ENCODE data around the gene TBC1D5.
A peak's percentile ranks its signal among the peaks of the same experiment; 100 is the strongest.
"Not testable (repeated sequence)": the region's sequence is repeated elsewhere in the genome, so short reads cannot be mapped to it uniquely, and the experiment has no call there.

TBC1D5 gene

DNA sequence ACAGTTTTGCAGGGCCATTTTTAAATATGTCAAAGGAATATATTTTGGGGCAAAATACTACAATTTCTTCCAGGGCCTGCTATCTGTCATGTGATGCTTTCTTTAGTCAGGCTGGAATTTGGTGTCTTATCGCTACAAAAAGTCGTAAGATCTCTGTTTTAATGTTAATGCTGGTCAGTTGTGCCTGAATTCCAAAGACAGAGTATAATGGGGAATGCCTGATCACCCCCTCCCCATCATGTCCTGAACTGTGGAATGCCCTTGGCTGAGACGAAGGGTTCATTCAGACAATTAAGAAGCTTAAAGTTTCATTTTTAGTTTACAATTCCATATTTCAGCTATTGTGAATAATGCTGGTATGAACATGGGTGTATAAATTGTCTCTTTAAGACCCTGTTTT lies 203.0 kb downstream of the TBC1D5 start:
- no peaks in the 10 kb centered on the region for H3K27me3 Mint-ChIP-seq
- peaks cover 2 to 5% of the 10 kb centered on the region in 2 donors for H3K4me1 Mint-ChIP-seq
- ATAC-seq (replicated peaks) (no peak), DNase-seq (no peak)
- H3K27ac Mint-ChIP-seq = no peak overlapping the region
- H3K9me3 Mint-ChIP-seq = no peaks in the 10 kb centered on the region
- peaks cover 12 to 31% of the 10 kb centered on the region in 2 donors for H3K36me3 Mint-ChIP-seq
- no peak overlapping the region for H3K4me3 Mint-ChIP-seq

DNA sequence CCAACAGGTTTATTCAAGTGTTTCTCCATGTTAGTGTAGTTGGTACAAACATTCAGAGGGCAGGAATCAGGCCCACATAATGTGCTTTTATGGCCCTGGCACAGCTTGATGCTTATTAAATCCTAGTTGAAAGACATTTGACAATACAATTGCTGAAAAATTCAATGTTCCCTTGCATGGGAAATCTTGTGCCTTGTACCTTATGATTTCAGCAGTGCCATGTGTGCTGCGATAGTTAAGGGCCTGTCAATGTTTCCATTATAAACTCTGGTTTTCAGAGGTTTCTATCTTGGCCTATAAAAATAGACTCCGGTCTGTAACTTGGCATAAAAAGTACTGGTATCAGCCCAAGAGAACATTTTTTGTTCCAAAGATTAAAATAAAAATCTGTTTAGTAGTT lies 207.2 kb downstream of the TBC1D5 start:
- Mint-ChIP-seq H3K27ac (no peak overlapping the region), H3K4me3 (no peak overlapping the region), H3K27me3 (no peaks in the 10 kb centered on the region), H3K36me3 (peaks cover 5 to 33% of the 10 kb centered on the region in 2 donors), H3K9me3 (no peaks in the 10 kb centered on the region), H3K4me1 (peaks cover 2 to 5% of the 10 kb centered on the region in 2 donors)
- DNase-seq (no peak), ATAC-seq (replicated peaks) (no peak)

GRCh38 chr3:17532446-17532845 lies 210.0 kb downstream of the TBC1D5 start:
- not testable (repeated sequence) for H3K27me3 Mint-ChIP-seq; H3K27ac Mint-ChIP-seq; H3K9me3 Mint-ChIP-seq; H3K4me3 Mint-ChIP-seq; DNase-seq; H3K4me1 Mint-ChIP-seq; ATAC-seq (replicated peaks)
- peaks cover 3 to 28% of the 10 kb centered on the region in 2 donors for H3K36me3 Mint-ChIP-seq

GRCh38 chr3:17529677-17530076 lies 212.8 kb downstream of the TBC1D5 start:
- no peaks in the 10 kb centered on the region for H3K9me3 Mint-ChIP-seq
- H3K27me3 Mint-ChIP-seq = no peaks in the 10 kb centered on the region
- ATAC-seq (replicated peaks) = no peak
- no peak for DNase-seq
- H3K27ac Mint-ChIP-seq = no peak overlapping the region
- peaks cover 14 to 20% of the 10 kb centered on the region in 2 donors for H3K4me1 Mint-ChIP-seq
- no peak overlapping the region for H3K4me3 Mint-ChIP-seq
- peaks cover 8 to 29% of the 10 kb centered on the region in 2 donors for H3K36me3 Mint-ChIP-seq

DNA sequence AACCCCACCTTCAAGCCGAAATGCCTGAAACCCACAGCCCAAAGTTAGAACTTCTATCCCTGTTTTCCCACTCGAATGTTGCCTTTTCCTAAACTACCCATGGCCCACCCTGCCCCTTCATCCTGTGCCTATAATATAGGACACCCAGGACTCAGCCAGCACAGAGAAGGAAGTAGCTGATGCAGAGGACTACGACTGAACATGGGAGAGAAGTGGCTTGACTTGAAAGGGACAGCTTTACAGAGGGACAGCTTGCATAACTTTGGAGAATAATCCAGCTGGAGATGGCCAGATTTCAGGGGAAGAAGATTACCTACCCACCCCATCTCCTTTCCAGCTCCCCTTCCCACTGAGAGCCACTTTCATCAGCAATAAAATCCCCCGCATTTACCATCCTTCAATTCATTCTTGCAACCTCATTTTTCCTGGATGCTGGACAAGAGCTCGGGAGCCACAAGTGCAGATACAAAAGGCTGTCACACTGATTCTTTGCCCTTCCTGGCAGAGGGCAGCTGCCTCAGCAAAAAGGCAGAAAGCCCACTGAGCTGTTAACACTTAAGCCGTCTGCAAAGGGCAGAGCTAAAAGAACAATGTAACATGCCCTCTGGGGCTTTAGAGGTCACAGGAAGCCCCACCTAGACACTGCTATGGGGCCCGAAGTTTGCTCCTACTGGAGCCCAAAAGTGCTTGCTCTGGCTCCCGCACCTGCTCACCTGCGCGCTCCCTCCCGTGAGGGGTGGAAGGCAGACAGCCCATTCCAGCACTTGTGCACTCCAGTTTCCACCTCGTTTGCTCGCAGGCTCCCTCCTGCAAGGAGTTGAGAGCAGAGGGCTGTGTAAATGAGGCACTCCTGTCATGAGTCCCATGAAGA lies 224.0 kb downstream of the TBC1D5 start:
- peaks cover 14 to 34% of the 10 kb centered on the region in 2 donors for H3K4me1 Mint-ChIP-seq
- H3K4me3 Mint-ChIP-seq = no peak overlapping the region
- peaks cover 6 to 10% of the 10 kb centered on the region in 2 donors for H3K36me3 Mint-ChIP-seq
- H3K27me3 Mint-ChIP-seq = no peaks in the 10 kb centered on the region
- H3K27ac Mint-ChIP-seq = no peak overlapping the region
- peaks cover 0 to 3% of the 10 kb centered on the region in 2 donors for H3K9me3 Mint-ChIP-seq
- DNase-seq (no peak), ATAC-seq (replicated peaks) (no peak)

- DNase-seq (no peak), ATAC-seq (replicated peaks) (no peak)
- Mint-ChIP-seq H3K27ac (no peak overlapping the region), H3K36me3 (peaks cover 3 to 6% of the 10 kb centered on the region in 2 donors), H3K9me3 (no peaks in the 10 kb centered on the region), H3K4me3 (no peak overlapping the region), H3K4me1 (peaks cover 14 to 29% of the 10 kb centered on the region in 2 donors), H3K27me3 (no peaks in the 10 kb centered on the region)
Observed at GRCh38 chr3:17515445-17516234, 226.8 kb downstream of the TBC1D5 start.

GRCh38 chr3:17514597-17514996 lies 227.8 kb downstream of the TBC1D5 start:
- no peak for ATAC-seq (replicated peaks)
- Mint-ChIP-seq H3K27me3 (no peaks in the 10 kb centered on the region), H3K4me1 (peaks cover 12 to 24% of the 10 kb centered on the region in 2 donors), H3K36me3 (peaks cover 3 to 6% of the 10 kb centered on the region in 2 donors), H3K4me3 (no peak overlapping the region), H3K27ac (no peak overlapping the region), H3K9me3 (no peaks in the 10 kb centered on the region)
- no peak for DNase-seq

GRCh38 chr3:17510265-17510664 lies 232.2 kb downstream of the TBC1D5 start:
- no peak overlapping the region for H3K4me3 Mint-ChIP-seq
- ATAC-seq (replicated peaks) = no peak
- H3K36me3 Mint-ChIP-seq = no peaks in the 10 kb centered on the region
- no peaks in the 10 kb centered on the region for H3K9me3 Mint-ChIP-seq
- no peak overlapping the region for H3K27ac Mint-ChIP-seq
- H3K4me1 Mint-ChIP-seq = no peaks in the 10 kb centered on the region
- H3K27me3 Mint-ChIP-seq = no peaks in the 10 kb centered on the region
- DNase-seq = no peak

- DNase-seq = no peak
- Mint-ChIP-seq H3K27ac (no peak overlapping the region), H3K4me1 (no peaks in the 10 kb centered on the region), H3K36me3 (peaks cover 0 to 2% of the 10 kb centered on the region in 2 donors), H3K27me3 (no peaks in the 10 kb centered on the region), H3K9me3 (no peaks in the 10 kb centered on the region), H3K4me3 (no peak overlapping the region)
- ATAC-seq (replicated peaks) = no peak
Observed at GRCh38 chr3:17508180-17508752, 234.2 kb downstream of the TBC1D5 start.

GRCh38 chr3:17507480-17507879 lies 235.0 kb downstream of the TBC1D5 start:
- Mint-ChIP-seq H3K4me3 (no peak overlapping the region), H3K4me1 (no peaks in the 10 kb centered on the region), H3K9me3 (no peaks in the 10 kb centered on the region), H3K36me3 (peaks cover 0 to 2% of the 10 kb centered on the region in 2 donors), H3K27me3 (no peaks in the 10 kb centered on the region), H3K27ac (no peak overlapping the region)
- no peak for DNase-seq
- no peak for ATAC-seq (replicated peaks)

GRCh38 chr3:17505856-17506255 lies 236.6 kb downstream of the TBC1D5 start:
- H3K4me3 Mint-ChIP-seq = no peak overlapping the region
- H3K9me3 Mint-ChIP-seq = no peaks in the 10 kb centered on the region
- H3K36me3 Mint-ChIP-seq = peaks cover 0 to 2% of the 10 kb centered on the region in 2 donors
- H3K27me3 Mint-ChIP-seq = no peaks in the 10 kb centered on the region
- DNase-seq (no peak), ATAC-seq (replicated peaks) (no peak)
- no peaks in the 10 kb centered on the region for H3K4me1 Mint-ChIP-seq
- no peak overlapping the region for H3K27ac Mint-ChIP-seq

GRCh38 chr3:17501745-17502144 lies 240.7 kb downstream of the TBC1D5 start:
- DNase-seq (no peak), ATAC-seq (replicated peaks) (no peak)
- Mint-ChIP-seq H3K9me3 (no peaks in the 10 kb centered on the region), H3K27ac (no peak overlapping the region), H3K27me3 (no peaks in the 10 kb centered on the region), H3K4me3 (no peak overlapping the region), H3K36me3 (peaks cover 4 to 6% of the 10 kb centered on the region in 2 donors), H3K4me1 (no peaks in the 10 kb centered on the region)

GRCh38 chr3:17500618-17501017 lies 241.8 kb downstream of the TBC1D5 start:
- DNase-seq (no peak), ATAC-seq (replicated peaks) (peak; percentile 38 to 61)
- Mint-ChIP-seq H3K36me3 (peaks cover 4 to 12% of the 10 kb centered on the region in 2 donors), H3K4me3 (no peak overlapping the region), H3K9me3 (no peaks in the 10 kb centered on the region), H3K27me3 (no peaks in the 10 kb centered on the region), H3K4me1 (peaks cover 0 to 6% of the 10 kb centered on the region in 2 donors), H3K27ac (no peak overlapping the region)

GRCh38 chr3:17494117-17494809 lies 248.2 kb downstream of the TBC1D5 start:
- ATAC-seq (replicated peaks) (no peak), DNase-seq (no peak)
- Mint-ChIP-seq H3K4me1 (peaks cover 0 to 6% of the 10 kb centered on the region in 2 donors), H3K27ac (no peak overlapping the region), H3K27me3 (no peaks in the 10 kb centered on the region), H3K4me3 (no peak overlapping the region), H3K36me3 (peaks cover 18 to 57% of the 10 kb centered on the region in 2 donors), H3K9me3 (peaks cover 16 to 22% of the 10 kb centered on the region in 2 donors)
